ENCODE data around the gene PITRM1.

The PITRM1 gene

GRCh38 chr10:3137958-3138726 is 34.4 kb downstream of the PITRM1 start:
- DNase-seq: no peak

- DNase-seq: no peak
Observed at GRCh38 chr10:3136763-3137611, 35.6 kb downstream of the PITRM1 start.

DNA sequence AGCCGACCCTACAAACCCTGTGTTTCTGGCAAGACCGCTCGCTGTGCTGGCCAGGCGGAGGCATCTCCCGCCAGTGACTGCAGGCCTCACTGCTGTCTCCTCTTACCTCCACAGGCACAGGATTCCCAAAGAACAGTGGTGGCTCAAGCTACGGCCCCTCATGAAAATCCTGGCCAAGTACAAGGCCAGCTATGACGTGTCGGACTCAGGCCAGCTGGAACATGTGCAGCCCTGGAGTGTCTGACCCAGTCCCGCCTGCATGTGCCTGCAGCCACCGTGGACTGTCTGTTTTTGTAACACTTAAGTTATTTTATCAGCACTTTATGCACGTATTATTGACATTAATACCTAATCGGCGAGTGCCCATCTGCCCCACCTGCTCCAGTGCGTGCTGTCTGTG is 36.2 kb downstream of the PITRM1 start:
- no peak for DNase-seq

DNA sequence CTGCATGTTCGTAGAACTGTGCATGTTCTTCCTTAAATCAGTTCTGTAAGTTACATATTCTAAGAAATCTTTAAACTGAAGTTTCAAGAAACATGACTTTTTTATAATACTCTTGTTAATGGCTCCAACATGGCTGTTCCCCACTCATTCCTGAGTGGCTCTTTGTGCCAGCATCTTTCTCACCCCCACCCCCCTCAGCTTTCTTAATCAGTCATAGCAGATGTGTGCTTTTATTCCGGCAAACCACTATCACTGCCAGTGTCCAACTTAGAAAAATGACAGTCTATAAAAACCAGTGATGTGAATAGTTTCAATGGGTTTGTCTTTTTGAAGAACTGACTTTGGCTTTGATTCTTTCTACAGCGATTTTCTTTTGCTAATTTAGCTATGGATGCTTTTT is 37.6 kb downstream of the PITRM1 start:
- DNase-seq: no peak

DNA sequence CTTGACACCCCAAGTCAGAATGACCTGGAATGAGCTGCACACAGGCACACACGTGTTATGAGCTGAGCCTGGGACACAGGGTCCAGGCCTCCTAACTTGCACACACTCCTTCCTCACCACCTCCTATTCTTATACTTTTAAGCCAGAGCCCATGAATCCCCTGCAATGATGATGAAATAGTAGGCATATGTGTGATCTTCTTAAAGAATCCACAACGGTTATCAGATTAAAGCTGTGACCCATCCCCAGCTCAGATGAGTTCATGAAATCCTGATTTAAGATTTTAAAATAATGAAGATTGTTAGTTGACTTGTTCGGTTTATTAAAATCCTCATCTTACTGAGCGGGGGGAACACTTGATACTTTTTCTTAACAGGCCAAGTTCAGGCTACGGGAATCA is 38.6 kb downstream of the PITRM1 start:
- no peak for DNase-seq

- DNase-seq: no peak
Observed at GRCh38 chr10:3132036-3133025, 40.3 kb downstream of the PITRM1 start.

DNA sequence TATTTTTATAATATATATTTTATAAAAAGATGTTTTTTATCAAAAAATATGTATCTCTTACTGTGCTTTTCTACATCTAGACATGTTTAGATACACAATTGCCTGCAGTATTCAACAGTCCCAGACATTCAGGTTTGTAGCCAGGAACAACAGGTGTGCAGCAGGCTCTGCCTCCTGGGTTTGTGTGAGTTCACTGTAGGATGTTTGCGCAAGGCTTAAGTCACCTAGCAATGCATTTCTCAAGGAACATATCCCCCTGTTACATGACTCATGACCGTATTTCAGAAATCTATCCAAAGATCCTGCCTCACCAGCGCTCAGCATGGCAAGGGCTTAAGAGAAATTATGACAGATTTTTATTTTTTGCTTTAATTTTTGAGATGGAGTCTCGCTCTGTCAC is 41.5 kb downstream of the PITRM1 start:
- DNase-seq: no peak

DNA sequence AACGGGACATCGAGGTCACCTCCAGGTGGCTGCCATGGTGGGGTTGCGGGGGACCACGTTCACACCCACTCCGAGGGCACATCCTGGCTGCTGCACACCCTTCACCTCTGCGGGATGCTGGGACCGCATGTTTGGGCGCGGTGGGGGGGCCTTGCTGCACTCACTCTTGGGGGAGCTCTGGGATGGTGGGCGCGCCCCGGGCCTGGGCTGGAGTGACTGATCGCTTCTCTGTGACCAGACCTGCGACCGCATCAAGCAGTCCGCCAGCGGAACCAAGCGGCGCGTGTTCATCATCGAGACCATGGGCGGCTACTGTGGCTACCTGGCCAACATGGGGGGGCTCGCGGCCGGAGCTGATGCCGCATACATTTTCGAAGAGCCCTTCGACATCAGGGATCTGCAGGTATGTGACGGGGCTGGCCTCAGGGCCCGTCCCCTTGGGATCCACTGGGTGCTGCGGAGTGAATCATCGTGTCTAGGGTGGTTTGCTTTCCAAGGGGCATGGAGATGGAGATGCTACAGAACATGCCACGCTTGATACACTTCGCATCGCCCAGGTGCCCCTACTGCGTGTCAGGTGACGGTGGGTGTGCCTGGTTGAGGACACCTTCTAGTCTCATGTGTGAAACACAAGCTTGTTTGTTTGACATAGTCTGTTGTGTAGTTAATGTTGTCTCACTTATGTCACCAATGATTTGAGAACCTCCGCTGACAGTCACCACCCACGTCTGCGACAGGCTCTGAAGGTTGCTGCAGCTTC is 42.8 kb downstream of the PITRM1 start:
- DNase-seq: no peak

GRCh38 chr10:3128379-3129130 is 44.0 kb downstream of the PITRM1 start:
- no peak for DNase-seq

GRCh38 chr10:3127921-3128320 is 44.7 kb downstream of the PITRM1 start:
- no peak for DNase-seq

- no peak for DNase-seq
Observed at GRCh38 chr10:3126741-3127346, 45.7 kb downstream of the PITRM1 start.

GRCh38 chr10:3126249-3126648 is 46.3 kb downstream of the PITRM1 start:
- no peak for DNase-seq

GRCh38 chr10:3125527-3126170 is 46.9 kb downstream of the PITRM1 start:
- DNase-seq: no peak

- DNase-seq: no peak
Observed at GRCh38 chr10:3124412-3125175, 48.0 kb downstream of the PITRM1 start.

DNA sequence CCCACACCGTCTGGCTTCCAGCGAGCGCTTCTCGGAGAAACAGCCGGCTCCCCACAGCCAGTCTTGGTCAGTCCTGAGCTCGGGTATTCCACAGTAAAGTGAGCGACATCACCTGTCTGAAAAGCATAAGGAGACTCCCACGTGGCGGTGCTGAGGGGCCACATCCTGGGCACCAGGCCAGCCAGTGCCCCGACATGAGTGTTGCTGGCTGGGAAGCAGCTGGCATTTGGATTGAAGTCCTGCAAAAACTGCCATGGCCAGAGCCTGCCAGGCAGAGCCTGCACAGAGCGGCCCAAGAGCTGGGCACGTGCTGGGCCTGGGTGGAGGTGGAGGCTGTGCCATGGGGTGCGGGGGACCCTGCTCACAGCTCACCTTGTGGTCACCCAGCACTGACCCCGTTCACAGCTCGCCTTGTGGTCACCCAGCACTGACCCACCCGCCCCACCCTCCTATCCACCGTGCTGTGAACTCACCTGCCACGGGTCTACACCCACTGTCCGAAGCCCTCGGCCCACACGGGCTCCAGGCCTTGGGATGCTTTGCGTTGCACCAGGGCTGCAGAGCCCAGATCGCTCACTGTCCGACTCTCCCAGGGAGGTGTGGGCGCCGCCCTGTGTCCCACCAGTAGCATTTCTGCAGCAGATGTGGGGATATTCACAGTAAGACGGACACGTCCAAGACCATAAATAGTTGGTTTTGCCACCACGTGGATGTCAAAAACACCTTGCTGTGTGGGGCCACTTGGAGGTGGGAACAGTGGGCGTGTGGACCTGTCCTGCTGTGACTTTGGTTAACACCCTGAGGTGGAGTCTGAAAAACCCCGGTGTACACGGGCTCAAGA is 48.8 kb downstream of the PITRM1 start:
- DNase-seq: no peak

- no peak for DNase-seq
Observed at GRCh38 chr10:3122486-3123205, 49.9 kb downstream of the PITRM1 start.

- DNase-seq: no peak
Observed at GRCh38 chr10:3122034-3122433, 50.5 kb downstream of the PITRM1 start.
